ENCODE data around the gene NEDD8.
"Not testable (repeated sequence)": the region's sequence is repeated elsewhere in the genome, so short reads cannot be mapped to it uniquely, and the experiment has no call there.

Gene NEDD8

GRCh38 chr14:24219080-24219479 lies 13.1 kb downstream of the NEDD8 start:
- DNase-seq, result no peak

- not testable (repeated sequence) for DNase-seq
Measured at GRCh38 chr14:24216876-24217275, 15.3 kb downstream of the NEDD8 start.

GRCh38 chr14:24216345-24216699 lies 15.8 kb downstream of the NEDD8 start:
- no peak for DNase-seq

GRCh38 chr14:24215495-24216344 lies 16.4 kb downstream of the NEDD8 start, which contains the start of gene MDP1:
MDP1 (minus strand) TSS chr14:24216066; CDS start chr14:24215955, 111 bp downstream.
- peak; percentile 83 for DNase-seq

- no peak for DNase-seq
Measured at GRCh38 chr14:24213866-24214662, 18.1 kb downstream of the NEDD8 start.

GRCh38 chr14:24212924-24213865 lies 19.0 kb downstream of the NEDD8 start, which contains the start of gene CHMP4A:
CHMP4A (minus strand) TSS chr14:24213488; CDS start chr14:24213439, 49 bp downstream.
- peak; percentile 93 for DNase-seq

- no peak for DNase-seq
Measured at GRCh38 chr14:24211311-24211710, 20.9 kb downstream of the NEDD8 start.

GRCh38 chr14:24207625-24208024 lies 24.5 kb downstream of the NEDD8 start:
- no peak for DNase-seq

- DNase-seq, result no peak
Measured at GRCh38 chr14:24207104-24207551, 25.0 kb downstream of the NEDD8 start.

- no peak for DNase-seq
Measured at GRCh38 chr14:24206260-24207103, 25.7 kb downstream of the NEDD8 start.

- no peak for DNase-seq
Measured at GRCh38 chr14:24204163-24205146, 27.7 kb downstream of the NEDD8 start.

GRCh38 chr14:24203249-24203886 lies 28.8 kb downstream of the NEDD8 start:
- DNase-seq, result not testable (repeated sequence)

GRCh38 chr14:24202538-24202937 lies 29.6 kb downstream of the NEDD8 start:
- DNase-seq, result not testable (repeated sequence)

GRCh38 chr14:24198814-24199524 lies 33.2 kb downstream of the NEDD8 start:
- DNase-seq, result no peak

GRCh38 chr14:24197056-24197450 lies 35.1 kb downstream of the NEDD8 start:
- DNase-seq, result no peak

GRCh38 chr14:24196071-24197055 lies 35.8 kb downstream of the NEDD8 start:
- no peak for DNase-seq

GRCh38 chr14:24195186-24196070 lies 36.7 kb downstream of the NEDD8 start, which contains the start of gene TM9SF1:
TM9SF1 (minus strand) TSS chr14:24195441; CDS start chr14:24195019, 422 bp downstream.
- DNase-seq, result peak; percentile 82
